Liver (tissue), 2 donors: ENCODE measurements around the gene OLIG1.

Experiments
- YY1 ChIP-seq: IDR thresholded peaks from 2 replicates; pipeline ENCODE4 v1.6.1; 2016; ENCODE audit warnings: antibody characterized with exemption, mild to moderate bottlenecking
- TF ChIP-seq, protein P1 (sequence below): IDR thresholded peaks from 2 replicates; pipeline ENCODE4 v1.6.1; 2016; ENCODE audit warnings: antibody characterized with exemption, mild to moderate bottlenecking
- TF ChIP-seq, protein P2 (sequence below): fragments of 150-350 bp; IDR thresholded peaks from 2 replicates; pipeline ENCODE4 v1.5.1; 2017; ENCODE audit warnings: improper control_type of control experiment, low read depth, low read length; ENCODE audit not compliant: missing input control
- donor health status: healthy.

DNA sequence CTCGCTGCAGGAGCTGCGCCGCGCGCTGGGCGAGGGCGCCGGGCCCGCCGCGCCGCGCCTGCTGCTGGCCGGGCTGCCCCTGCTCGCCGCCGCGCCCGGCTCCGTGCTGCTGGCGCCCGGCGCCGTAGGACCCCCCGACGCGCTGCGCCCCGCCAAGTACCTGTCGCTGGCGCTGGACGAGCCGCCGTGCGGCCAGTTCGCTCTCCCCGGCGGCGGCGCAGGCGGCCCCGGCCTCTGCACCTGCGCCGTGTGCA, 730 bp downstream of the OLIG1 start:
- TF ChIP-seq, protein P1, sequence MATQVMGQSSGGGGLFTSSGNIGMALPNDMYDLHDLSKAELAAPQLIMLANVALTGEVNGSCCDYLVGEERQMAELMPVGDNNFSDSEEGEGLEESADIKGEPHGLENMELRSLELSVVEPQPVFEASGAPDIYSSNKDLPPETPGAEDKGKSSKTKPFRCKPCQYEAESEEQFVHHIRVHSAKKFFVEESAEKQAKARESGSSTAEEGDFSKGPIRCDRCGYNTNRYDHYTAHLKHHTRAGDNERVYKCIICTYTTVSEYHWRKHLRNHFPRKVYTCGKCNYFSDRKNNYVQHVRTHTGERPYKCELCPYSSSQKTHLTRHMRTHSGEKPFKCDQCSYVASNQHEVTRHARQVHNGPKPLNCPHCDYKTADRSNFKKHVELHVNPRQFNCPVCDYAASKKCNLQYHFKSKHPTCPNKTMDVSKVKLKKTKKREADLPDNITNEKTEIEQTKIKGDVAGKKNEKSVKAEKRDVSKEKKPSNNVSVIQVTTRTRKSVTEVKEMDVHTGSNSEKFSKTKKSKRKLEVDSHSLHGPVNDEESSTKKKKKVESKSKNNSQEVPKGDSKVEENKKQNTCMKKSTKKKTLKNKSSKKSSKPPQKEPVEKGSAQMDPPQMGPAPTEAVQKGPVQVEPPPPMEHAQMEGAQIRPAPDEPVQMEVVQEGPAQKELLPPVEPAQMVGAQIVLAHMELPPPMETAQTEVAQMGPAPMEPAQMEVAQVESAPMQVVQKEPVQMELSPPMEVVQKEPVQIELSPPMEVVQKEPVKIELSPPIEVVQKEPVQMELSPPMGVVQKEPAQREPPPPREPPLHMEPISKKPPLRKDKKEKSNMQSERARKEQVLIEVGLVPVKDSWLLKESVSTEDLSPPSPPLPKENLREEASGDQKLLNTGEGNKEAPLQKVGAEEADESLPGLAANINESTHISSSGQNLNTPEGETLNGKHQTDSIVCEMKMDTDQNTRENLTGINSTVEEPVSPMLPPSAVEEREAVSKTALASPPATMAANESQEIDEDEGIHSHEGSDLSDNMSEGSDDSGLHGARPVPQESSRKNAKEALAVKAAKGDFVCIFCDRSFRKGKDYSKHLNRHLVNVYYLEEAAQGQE: no peak
- no peak for TF ChIP-seq YY1
- TF ChIP-seq, protein P2, sequence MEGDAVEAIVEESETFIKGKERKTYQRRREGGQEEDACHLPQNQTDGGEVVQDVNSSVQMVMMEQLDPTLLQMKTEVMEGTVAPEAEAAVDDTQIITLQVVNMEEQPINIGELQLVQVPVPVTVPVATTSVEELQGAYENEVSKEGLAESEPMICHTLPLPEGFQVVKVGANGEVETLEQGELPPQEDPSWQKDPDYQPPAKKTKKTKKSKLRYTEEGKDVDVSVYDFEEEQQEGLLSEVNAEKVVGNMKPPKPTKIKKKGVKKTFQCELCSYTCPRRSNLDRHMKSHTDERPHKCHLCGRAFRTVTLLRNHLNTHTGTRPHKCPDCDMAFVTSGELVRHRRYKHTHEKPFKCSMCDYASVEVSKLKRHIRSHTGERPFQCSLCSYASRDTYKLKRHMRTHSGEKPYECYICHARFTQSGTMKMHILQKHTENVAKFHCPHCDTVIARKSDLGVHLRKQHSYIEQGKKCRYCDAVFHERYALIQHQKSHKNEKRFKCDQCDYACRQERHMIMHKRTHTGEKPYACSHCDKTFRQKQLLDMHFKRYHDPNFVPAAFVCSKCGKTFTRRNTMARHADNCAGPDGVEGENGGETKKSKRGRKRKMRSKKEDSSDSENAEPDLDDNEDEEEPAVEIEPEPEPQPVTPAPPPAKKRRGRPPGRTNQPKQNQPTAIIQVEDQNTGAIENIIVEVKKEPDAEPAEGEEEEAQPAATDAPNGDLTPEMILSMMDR: no peak
